Neural cell (in vitro differentiated cells): ENCODE results near the gene ADORA2A.

Experiments
- EZH2 ChIP-seq: fragments of 200-600, 300-800 bp; shearing (Covaris generic), sonication (generic); IDR thresholded peaks from 2 replicates; pipeline ENCODE4 v1.6.1; 2014; ENCODE audit warnings: antibody characterized with exemption, low read length, borderline replicate concordance, mild to moderate bottlenecking; ENCODE audit not compliant: insufficient read depth, poor library complexity, severe bottlenecking
- POLR2AphosphoS5 ChIP-seq: IDR thresholded peaks from 2 replicates; pipeline ENCODE4 v1.6.1; 2012
- TF ChIP-seq, protein P1 (sequence below): fragments of 450-650 bp; IDR thresholded peaks from 2 replicates; pipeline ENCODE4 v1.5.1; 2014; ENCODE audit warnings: antibody characterized with exemption, mild to moderate bottlenecking, moderate library complexity; ENCODE audit not compliant: poor library complexity, severe bottlenecking

DNA sequence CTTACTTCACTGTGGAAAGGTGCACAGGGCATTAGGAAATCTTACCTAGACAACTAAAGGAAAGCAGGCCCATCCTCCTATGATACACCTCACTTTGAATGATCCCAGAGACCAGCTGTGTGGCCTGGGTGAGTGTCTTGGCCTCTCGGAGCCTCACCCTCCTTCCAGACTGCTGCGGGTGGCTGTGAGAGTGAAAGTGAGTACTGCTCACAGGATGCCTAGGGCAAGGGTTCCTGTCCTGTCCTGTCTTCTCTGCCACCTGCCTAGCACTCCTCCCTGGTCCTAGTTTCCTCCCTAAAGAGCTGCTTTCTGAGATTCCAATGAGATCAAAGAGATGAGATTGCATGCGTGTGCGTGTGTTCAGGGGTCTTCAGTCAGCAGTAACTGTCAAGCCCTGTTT, 19.5 kb upstream of the ADORA2A start:
- TF ChIP-seq, protein P1, sequence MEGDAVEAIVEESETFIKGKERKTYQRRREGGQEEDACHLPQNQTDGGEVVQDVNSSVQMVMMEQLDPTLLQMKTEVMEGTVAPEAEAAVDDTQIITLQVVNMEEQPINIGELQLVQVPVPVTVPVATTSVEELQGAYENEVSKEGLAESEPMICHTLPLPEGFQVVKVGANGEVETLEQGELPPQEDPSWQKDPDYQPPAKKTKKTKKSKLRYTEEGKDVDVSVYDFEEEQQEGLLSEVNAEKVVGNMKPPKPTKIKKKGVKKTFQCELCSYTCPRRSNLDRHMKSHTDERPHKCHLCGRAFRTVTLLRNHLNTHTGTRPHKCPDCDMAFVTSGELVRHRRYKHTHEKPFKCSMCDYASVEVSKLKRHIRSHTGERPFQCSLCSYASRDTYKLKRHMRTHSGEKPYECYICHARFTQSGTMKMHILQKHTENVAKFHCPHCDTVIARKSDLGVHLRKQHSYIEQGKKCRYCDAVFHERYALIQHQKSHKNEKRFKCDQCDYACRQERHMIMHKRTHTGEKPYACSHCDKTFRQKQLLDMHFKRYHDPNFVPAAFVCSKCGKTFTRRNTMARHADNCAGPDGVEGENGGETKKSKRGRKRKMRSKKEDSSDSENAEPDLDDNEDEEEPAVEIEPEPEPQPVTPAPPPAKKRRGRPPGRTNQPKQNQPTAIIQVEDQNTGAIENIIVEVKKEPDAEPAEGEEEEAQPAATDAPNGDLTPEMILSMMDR = no peak
- no peak for TF ChIP-seq EZH2
- TF ChIP-seq POLR2AphosphoS5 = no peak
